GM23338 (cell line): Measurements from ENCODE around the gene SRGN. TPM values are rescaled to one million over a fixed set of nuclear protein-coding genes. Genes with fewer than 3 reads are reported as not detected.

Experiments
- ATAC-seq: fragments of 200-7000 bp; cut with Tn5 transposase; 3 replicates; pipeline ENCODE4 v1.9.1; 2020
- DNase-seq: peaks from one replicate; pipeline ENCODE4 v3.0.0-alpha.2; 2015; ENCODE audit warnings: low spot score
- H2AFZ ChIP-seq: fragments of 200-600 bp; sonication (generic); 2 replicates; pipeline ENCODE4 v1.8.0; 2016; ENCODE audit warnings: antibody characterized with exemption, mild to moderate bottlenecking, moderate library complexity
- H3F3A ChIP-seq: fragments of 200-600 bp; sonication (generic); replicated peaks from 2 replicates; pipeline ENCODE4 v1.8.0; 2017; ENCODE audit warnings: antibody characterized with exemption, mixed run types, low read depth
- H3K27ac ChIP-seq: fragments of 200-600 bp; sonication (generic); 2 replicates; pipeline ENCODE4 v1.6.1; 2016; ENCODE audit warnings: low read depth
- H3K27me3 ChIP-seq: fragments of 200-600 bp; sonication (generic); 2 replicates; pipeline ENCODE4 v1.8.0; 2016; ENCODE audit warnings: mild to moderate bottlenecking, mixed run types, moderate library complexity; ENCODE audit not compliant: insufficient read depth
- H3K36me3 ChIP-seq: fragments of 200-600 bp; sonication (generic); 2 replicates; pipeline ENCODE4 v1.8.0; 2016; ENCODE audit warnings: mild to moderate bottlenecking; ENCODE audit not compliant: insufficient read depth
- H3K4me1 ChIP-seq: fragments of 200-600 bp; sonication (generic); 2 replicates; pipeline ENCODE4 v1.8.0; 2016; ENCODE audit warnings: mild to moderate bottlenecking, moderate library complexity; ENCODE audit not compliant: insufficient read depth
- H3K4me2 ChIP-seq: fragments of 200-600 bp; sonication (generic); 2 replicates; pipeline ENCODE4 v1.7.1; 2017; ENCODE audit warnings: mixed run types
- H3K4me3 ChIP-seq: fragments of 200-600 bp; sonication (generic); 2 replicates; pipeline ENCODE4 v1.6.1; 2016; ENCODE audit warnings: mixed run types
- H3K79me2 ChIP-seq: fragments of 200-600 bp; sonication (generic); replicated peaks from 2 replicates; pipeline ENCODE4 v1.8.0; 2017; ENCODE audit warnings: mild to moderate bottlenecking; ENCODE audit not compliant: insufficient read depth
- H3K9me2 ChIP-seq: fragments of 200-600 bp; sonication (generic); 2 replicates; pipeline ENCODE4 v1.8.0; 2017; ENCODE audit not compliant: insufficient read depth
- H4K20me1 ChIP-seq: fragments of 200-600 bp; sonication (generic); replicated peaks from 2 replicates; pipeline ENCODE4 v1.8.0; 2017; ENCODE audit warnings: mild to moderate bottlenecking; ENCODE audit not compliant: insufficient read depth
- H3K27ac Mint-ChIP-seq: 2 replicates; pipeline ENCODE4 v1.8.0; 2020; ENCODE audit warnings: inconsistent platforms, mild to moderate bottlenecking, moderate library complexity, mixed read lengths
- H3K27me3 Mint-ChIP-seq: 3 replicates; pipeline ENCODE4 v1.8.0; 2022; ENCODE audit warnings: low read depth, mild to moderate bottlenecking, moderate library complexity, mixed read lengths, inconsistent platforms; ENCODE audit not compliant: insufficient read depth, poor library complexity
- H3K36me3 Mint-ChIP-seq: 3 replicates; pipeline ENCODE4 v1.8.0; 2021; ENCODE audit warnings: low read depth, mild to moderate bottlenecking, inconsistent platforms, moderate library complexity, mixed read lengths
- H3K4me1 Mint-ChIP-seq: 3 replicates; pipeline ENCODE4 v1.8.0; 2020; ENCODE audit warnings: mild to moderate bottlenecking, inconsistent platforms, mixed read lengths
- H3K4me3 Mint-ChIP-seq: 3 replicates; pipeline ENCODE4 v1.8.0; 2021; ENCODE audit warnings: moderate library complexity, mild to moderate bottlenecking, inconsistent platforms, mixed read lengths
- H3K9me3 Mint-ChIP-seq: 3 replicates; pipeline ENCODE4 v1.8.0; 2020; ENCODE audit warnings: moderate library complexity, mild to moderate bottlenecking, inconsistent platforms, mixed read lengths
- CREB1 ChIP-seq: fragments of 250-450 bp; sonication (Bioruptor Pico); IDR thresholded peaks from 2 replicates; pipeline ENCODE4 v1.5.0; 2020; ENCODE audit warnings: low read depth, mild to moderate bottlenecking, moderate library complexity
- CTCF ChIP-seq, 2 experiments: fragments of 200-600 bp in 1 of 2; sonication (generic) in 1 of 2; conservative IDR thresholded peaks; 2 replicates each; pipeline versions ENCODE4 v1.5.1 to v1.6.1; 2016 to 2017; ENCODE audit warnings: antibody characterized with exemption in 2 of 2, low read depth in 2 of 2, mild to moderate bottlenecking in 2 of 2, moderate library complexity in 1 of 2
- ETS1 ChIP-seq: IDR thresholded peaks from 2 replicates; pipeline ENCODE4 v1.6.1; 2016; ENCODE audit warnings: antibody characterized with exemption
- EZH2 ChIP-seq: fragments of 200-600 bp; sonication (generic); IDR thresholded peaks from one replicate; pipeline ENCODE4 v1.8.0; 2017; ENCODE audit warnings: antibody characterized with exemption, mild to moderate bottlenecking, low read depth; ENCODE audit not compliant: unreplicated experiment
- EZH2phosphoT487 ChIP-seq: fragments of 200-600 bp; sonication (generic); IDR thresholded peaks from one replicate; pipeline ENCODE4 v1.8.1; 2018; ENCODE audit warnings: antibody characterized with exemption; ENCODE audit not compliant: unreplicated experiment
- NANOG ChIP-seq: IDR thresholded peaks from 2 replicates; pipeline ENCODE4 v1.6.1; 2016; ENCODE audit warnings: antibody characterized with exemption, borderline replicate concordance
- STAT1 ChIP-seq: IDR thresholded peaks from one replicate; pipeline ENCODE4 v1.6.1; 2016; ENCODE audit warnings: antibody characterized with exemption; ENCODE audit not compliant: unreplicated experiment
- ZNF331 ChIP-seq: fragments of 250-450 bp; sonication (Bioruptor Pico); IDR thresholded peaks from 2 replicates; pipeline ENCODE4 v1.5.0; 2020; ENCODE audit warnings: low read depth, mild to moderate bottlenecking, moderate library complexity
- ZNF462 ChIP-seq: fragments of 250-450 bp; sonication (Bioruptor Pico); IDR thresholded peaks from 2 replicates; pipeline ENCODE4 v1.5.0; 2020; ENCODE audit warnings: mild to moderate bottlenecking, moderate library complexity
- polyA plus RNA-seq: library from polyadenylated mRNA; unstranded; fragments of >200 nt; fragmentation: Nextera tagmentation; extraction: Ambion mirVana; gene quantifications from 2 replicates; pipeline ENCODE4 v1.2.1, GENCODE V29; 2016
- total RNA-seq: library from RNA; depleted of rRNA; stranded (reverse); fragments of >200 nt; shearing (Covaris generic); gene quantifications from 2 replicates; pipeline ENCODE4 v1.2.3, GENCODE V29; 2014

Gene SRGN
- total and polyA plus RNA-seq, 2 experiments from 2014 or later: not detected

DNA sequence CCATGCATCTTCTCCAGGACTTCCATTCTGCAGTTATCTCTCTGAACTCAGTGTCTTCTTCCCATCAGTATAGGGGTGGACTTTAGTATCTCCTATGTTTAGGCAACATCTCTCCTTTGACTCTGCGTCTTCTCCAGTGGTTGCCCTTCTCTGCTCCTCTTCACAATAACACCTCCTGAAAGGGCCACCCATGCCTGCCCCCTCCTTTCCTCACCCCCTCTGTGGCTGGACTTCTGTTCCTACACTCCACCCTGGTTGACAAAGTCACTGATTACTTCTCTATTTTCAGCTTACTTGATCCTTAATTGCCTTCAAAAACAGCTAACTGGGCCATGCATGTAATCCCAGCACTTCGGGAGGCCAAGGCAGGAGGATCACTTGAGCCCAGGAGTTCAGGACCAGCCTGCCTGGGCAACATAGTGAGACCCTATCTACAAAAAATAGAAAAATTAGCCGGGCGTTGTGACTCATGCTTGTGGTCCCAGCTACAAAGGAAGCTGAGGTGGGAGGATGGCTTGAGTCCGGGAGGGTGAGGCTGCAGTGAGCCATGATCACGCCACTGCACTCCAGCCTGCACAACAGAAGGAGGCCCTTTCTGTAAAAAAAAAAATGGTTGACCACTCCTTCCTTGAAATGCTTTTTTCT is 13.7 kb downstream of the SRGN start (continued):
- no peak for TF ChIP-seq ETS1

GRCh38 chr10:69102440-69102839 is 14.5 kb downstream of the SRGN start:
- H3K27me3 Mint-ChIP-seq: peaks cover 4% of the 10 kb centered on the region
- H3K27ac ChIP-seq: no peak overlapping the region
- DNase-seq (no peak), ATAC-seq (no peak)
- H3F3A ChIP-seq: no peaks in the 10 kb centered on the region
- H4K20me1 ChIP-seq: no peaks in the 10 kb centered on the region
- no peak overlapping the region for H3K4me3 ChIP-seq
- no peak overlapping the region for H3K4me3 Mint-ChIP-seq
- H3K9me2 ChIP-seq: no peaks in the 10 kb centered on the region
- H3K27me3 ChIP-seq: no peaks in the 10 kb centered on the region
- no peaks in the 10 kb centered on the region for H3K79me2 ChIP-seq
- no peak overlapping the region for H3K27ac Mint-ChIP-seq
- no peak for TF ChIP-seq EZH2phosphoT487
- no peak overlapping the region for H2AFZ ChIP-seq
- H3K36me3 Mint-ChIP-seq: no peaks in the 10 kb centered on the region
- no peaks in the 10 kb centered on the region for H3K4me1 ChIP-seq
- H3K9me3 Mint-ChIP-seq: no peaks in the 10 kb centered on the region
- H3K4me2 ChIP-seq: no peak overlapping the region
- H3K4me1 Mint-ChIP-seq: peaks cover 8% of the 10 kb centered on the region
- no peaks in the 10 kb centered on the region for H3K36me3 ChIP-seq

DNA sequence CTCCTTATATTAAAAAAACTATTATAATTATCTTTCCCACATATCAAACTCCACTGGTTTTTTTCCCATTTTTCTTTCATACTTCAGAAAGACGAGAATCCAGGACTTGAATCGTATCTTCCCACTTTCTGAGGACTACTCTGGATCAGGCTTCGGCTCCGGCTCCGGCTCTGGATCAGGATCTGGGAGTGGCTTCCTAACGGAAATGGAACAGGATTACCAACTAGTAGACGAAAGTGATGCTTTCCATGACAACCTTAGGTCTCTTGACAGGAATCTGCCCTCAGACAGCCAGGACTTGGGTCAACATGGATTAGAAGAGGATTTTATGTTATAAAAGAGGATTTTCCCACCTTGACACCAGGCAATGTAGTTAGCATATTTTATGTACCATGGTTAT is 15.9 kb downstream of the SRGN start:
- H3K27me3 Mint-ChIP-seq: peaks cover 4% of the 10 kb centered on the region
- H3K36me3 ChIP-seq: no peaks in the 10 kb centered on the region
- H3K27me3 ChIP-seq: no peaks in the 10 kb centered on the region
- H3K36me3 Mint-ChIP-seq: no peaks in the 10 kb centered on the region
- no peak overlapping the region for H3K4me3 ChIP-seq
- no peak overlapping the region for H3K4me2 ChIP-seq
- H3K4me1 ChIP-seq: no peaks in the 10 kb centered on the region
- H3F3A ChIP-seq: no peaks in the 10 kb centered on the region
- H4K20me1 ChIP-seq: no peaks in the 10 kb centered on the region
- no peak overlapping the region for H2AFZ ChIP-seq
- H3K27ac ChIP-seq: no peak overlapping the region
- H3K4me3 Mint-ChIP-seq: no peak overlapping the region
- no peaks in the 10 kb centered on the region for H3K79me2 ChIP-seq
- H3K4me1 Mint-ChIP-seq: peaks cover 8% of the 10 kb centered on the region
- H3K9me2 ChIP-seq: no peaks in the 10 kb centered on the region
- no peak overlapping the region for H3K27ac Mint-ChIP-seq
- no peak for ATAC-seq
- no peaks in the 10 kb centered on the region for H3K9me3 Mint-ChIP-seq
- DNase-seq: no peak
- TF ChIP-seq CTCF (conservative IDR thresholded peaks at IDR 0.05; ENCODE audit: low read depth in 2 of 2): no peak
- TF ChIP-seq CREB1: no peak
- no peak for TF ChIP-seq ETS1
- TF ChIP-seq EZH2phosphoT487: no peak
- TF ChIP-seq NANOG: no peak
- TF ChIP-seq ZNF331: no peak
- no peak for TF ChIP-seq EZH2
- TF ChIP-seq ZNF462 (CRISPR knock-in tag): no peak
- no peak for TF ChIP-seq STAT1
